Measurements from ENCODE around the gene PTPN6.

Gene PTPN6

DNA sequence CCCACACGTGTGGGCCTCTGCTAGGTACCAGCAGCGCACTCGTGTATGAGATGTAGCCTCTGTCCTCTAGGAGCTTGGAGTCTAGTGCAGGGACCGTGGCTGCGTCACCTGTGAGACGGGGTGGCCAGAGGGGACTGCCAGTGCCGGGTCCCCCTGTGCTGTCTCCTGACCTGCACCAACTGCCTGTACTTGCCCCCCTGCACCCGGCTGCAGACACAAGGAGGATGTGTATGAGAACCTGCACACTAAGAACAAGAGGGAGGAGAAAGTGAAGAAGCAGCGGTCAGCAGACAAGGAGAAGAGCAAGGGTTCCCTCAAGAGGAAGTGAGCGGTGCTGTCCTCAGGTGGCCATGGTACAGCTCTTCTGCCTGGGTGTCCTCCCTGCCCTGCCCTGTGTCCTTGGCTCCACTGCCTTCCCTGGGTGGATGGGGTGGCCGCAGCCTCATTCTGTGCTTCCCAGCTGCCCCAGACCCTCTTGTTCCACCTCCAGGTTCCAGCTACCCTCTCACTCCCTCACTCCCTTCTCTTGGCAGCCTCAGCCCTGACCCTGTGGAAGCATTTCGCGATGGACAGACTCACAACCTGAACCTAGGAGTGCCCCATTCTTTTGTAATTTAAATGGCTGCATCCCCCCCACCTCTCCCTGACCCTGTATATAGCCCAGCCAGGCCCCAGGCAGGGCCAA is 9.6 kb downstream of the PTPN6 start:
- peak overlapping the region; percentile 66 for H3K27ac Mint-ChIP-seq
- TF ChIP-seq, protein P1, sequence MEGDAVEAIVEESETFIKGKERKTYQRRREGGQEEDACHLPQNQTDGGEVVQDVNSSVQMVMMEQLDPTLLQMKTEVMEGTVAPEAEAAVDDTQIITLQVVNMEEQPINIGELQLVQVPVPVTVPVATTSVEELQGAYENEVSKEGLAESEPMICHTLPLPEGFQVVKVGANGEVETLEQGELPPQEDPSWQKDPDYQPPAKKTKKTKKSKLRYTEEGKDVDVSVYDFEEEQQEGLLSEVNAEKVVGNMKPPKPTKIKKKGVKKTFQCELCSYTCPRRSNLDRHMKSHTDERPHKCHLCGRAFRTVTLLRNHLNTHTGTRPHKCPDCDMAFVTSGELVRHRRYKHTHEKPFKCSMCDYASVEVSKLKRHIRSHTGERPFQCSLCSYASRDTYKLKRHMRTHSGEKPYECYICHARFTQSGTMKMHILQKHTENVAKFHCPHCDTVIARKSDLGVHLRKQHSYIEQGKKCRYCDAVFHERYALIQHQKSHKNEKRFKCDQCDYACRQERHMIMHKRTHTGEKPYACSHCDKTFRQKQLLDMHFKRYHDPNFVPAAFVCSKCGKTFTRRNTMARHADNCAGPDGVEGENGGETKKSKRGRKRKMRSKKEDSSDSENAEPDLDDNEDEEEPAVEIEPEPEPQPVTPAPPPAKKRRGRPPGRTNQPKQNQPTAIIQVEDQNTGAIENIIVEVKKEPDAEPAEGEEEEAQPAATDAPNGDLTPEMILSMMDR (IDR thresholded peaks at IDR 0.05) = no peak
- H3K4me1 Mint-ChIP-seq = peaks cover 65% of the 10 kb centered on the region
- no peak overlapping the region for H3K4me3 Mint-ChIP-seq
- no peaks in the 10 kb centered on the region for H3K9me3 Mint-ChIP-seq
- H3K27me3 Mint-ChIP-seq (ENCODE audit: low read depth, poor library complexity) = peaks cover 2% of the 10 kb centered on the region
- no peak for DNase-seq
- peaks cover 7% of the 10 kb centered on the region for H3K36me3 Mint-ChIP-seq (ENCODE audit: low read depth)

DNA sequence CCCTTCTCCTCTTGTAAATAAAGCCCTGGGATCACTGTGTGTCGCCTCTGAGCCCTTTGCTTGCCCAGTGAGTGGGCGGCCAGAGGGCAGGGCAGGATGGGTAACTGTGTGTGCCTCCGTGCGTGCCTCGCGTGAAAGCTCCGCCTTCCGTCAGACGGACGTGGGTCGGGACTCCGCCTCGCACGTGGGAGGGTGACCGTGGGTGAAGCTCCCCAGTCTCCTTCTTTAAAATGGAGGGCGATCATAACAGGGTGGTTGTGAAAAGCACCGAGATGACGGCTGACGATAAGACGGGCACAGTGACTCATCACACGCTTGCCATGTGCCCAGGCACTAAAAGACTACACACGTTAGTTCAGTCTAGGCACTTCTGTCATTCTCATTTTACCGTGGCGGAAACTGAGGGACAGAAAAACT is 10.1 kb downstream of the PTPN6 start:
- TF ChIP-seq, protein P1 (IDR thresholded peaks at IDR 0.05) = no peak
- H3K27ac Mint-ChIP-seq = peak overlapping the region; percentile 45
- no peak for DNase-seq
- peak overlapping the region; percentile 77 for H3K4me3 Mint-ChIP-seq
- no peaks in the 10 kb centered on the region for H3K9me3 Mint-ChIP-seq
- peaks cover 2% of the 10 kb centered on the region for H3K27me3 Mint-ChIP-seq (ENCODE audit: low read depth, poor library complexity)
- H3K36me3 Mint-ChIP-seq (ENCODE audit: low read depth) = peaks cover 13% of the 10 kb centered on the region
- peaks cover 60% of the 10 kb centered on the region for H3K4me1 Mint-ChIP-seq

DNA sequence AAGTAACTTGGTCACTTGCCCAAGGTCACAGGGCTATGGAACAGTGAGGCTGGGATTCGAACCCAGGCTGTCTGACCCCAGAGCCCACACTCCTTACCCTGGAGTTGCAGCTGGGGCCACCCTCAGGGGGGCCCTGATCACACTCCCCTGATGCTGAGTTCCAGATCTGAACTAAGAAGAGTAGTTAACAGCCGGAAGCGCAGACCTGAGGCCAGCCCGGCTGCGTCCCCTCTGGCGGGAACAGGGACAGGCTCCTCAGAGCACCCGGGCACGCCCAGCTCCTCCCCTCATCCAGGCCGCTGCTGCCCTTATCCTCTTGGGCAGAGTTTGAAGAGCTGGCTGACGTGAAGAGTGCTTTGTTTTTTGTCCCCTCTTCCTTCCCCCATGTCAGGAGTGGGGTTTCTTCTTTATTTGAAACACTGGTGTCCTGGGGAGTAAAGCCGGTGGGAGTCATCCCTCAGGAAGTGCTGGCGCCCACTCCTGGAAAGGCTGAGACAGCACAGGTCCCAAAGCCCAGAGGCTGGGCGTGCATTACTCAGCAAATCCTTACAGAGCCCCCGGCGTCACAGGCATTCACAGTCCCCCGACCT is 10.6 kb downstream of the PTPN6 start:
- Mint-ChIP-seq H3K4me1 (peaks cover 55% of the 10 kb centered on the region), H3K27ac (peak overlapping the region; percentile 98), H3K9me3 (no peaks in the 10 kb centered on the region), H3K27me3 (ENCODE audit: low read depth, poor library complexity) (peaks cover 2% of the 10 kb centered on the region), H3K36me3 (ENCODE audit: low read depth) (peaks cover 17% of the 10 kb centered on the region), H3K4me3 (peak overlapping the region; percentile 77)
- TF ChIP-seq, protein P1 (IDR thresholded peaks at IDR 0.05) = peak; percentile 52
- DNase-seq = peak; percentile 66

DNA sequence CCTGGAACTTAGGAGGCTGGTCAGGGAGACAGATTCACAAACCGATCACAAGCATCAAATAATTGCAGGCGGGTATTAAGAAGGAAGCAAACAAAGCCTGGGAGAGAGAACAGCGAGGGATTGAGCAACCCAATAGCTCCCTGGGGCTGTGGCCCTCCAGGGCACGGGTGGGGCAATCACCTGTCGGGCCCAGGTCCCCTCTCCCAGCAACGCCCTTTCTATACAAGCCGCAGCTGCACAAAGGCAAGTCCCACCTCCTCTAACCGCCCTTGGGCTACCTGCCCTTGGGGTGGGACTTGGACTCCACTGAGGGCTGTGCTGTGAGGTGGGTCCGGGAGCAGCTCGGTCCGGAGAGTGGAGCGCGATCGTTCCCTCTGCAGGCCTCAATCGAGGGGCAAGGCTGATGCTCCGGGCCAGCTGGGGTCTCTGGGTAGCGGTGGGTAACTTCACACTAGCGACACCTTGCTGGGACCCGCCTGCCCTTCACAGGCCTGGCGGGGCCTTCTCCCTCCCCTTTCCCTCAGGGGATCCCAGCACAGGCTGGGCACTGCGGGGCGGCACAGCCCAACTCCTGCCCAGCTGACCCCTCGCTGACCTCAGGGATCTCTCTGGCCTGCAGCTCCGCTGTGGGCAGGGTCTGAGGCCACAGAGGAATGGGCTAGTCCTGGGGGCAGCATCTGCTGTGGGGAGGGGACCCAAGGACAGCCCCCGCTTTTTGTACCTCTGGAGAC is 11.3 kb downstream of the PTPN6 start:
- Mint-ChIP-seq H3K27ac (peak overlapping the region; percentile 98), H3K27me3 (ENCODE audit: low read depth, poor library complexity) (peaks cover 2% of the 10 kb centered on the region), H3K4me3 (peak overlapping the region; percentile 77), H3K36me3 (ENCODE audit: low read depth) (peaks cover 21% of the 10 kb centered on the region), H3K4me1 (peaks cover 49% of the 10 kb centered on the region), H3K9me3 (no peaks in the 10 kb centered on the region)
- no peak for DNase-seq
- TF ChIP-seq, protein P1 (IDR thresholded peaks at IDR 0.05) = no peak

DNA sequence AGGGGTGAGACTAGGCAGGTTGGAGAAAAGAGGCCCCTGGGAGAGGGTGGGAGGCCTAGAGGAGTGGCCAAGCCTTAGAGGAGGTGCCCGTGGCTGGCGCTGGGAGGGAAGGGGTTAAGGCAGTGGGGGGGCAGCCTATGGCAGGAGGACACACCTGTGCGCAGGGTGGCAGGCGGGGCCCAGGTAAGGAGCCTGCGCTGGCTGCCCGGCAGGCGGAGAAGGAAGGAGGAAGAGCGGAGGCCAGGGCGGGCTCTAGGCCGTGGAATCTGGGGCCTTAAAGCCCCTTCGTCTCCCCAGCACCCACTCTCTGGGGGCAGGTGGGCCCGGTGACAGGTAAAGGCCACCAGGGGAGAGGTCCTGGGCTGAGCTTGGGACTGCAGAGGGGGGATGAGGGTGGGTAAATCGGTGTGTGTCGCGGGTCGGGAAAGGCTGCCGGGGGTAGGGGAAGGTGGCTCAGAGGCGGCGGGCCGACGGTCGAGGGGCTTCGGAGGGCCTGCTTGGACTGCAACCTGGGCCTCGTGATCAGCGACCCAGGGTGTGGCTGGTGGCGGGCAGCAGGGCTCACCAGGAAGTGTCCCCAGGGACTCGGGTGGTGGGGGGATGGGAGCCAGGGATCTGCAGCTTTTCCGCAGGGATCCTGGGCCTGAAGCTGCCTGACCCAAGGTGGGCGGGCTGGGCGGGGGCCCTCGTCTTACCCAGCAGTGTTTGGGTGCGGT is 12.0 kb downstream of the PTPN6 start:
- Mint-ChIP-seq H3K4me1 (peaks cover 49% of the 10 kb centered on the region), H3K27ac (no peak overlapping the region), H3K9me3 (no peaks in the 10 kb centered on the region), H3K4me3 (no peak overlapping the region), H3K36me3 (ENCODE audit: low read depth) (peaks cover 28% of the 10 kb centered on the region), H3K27me3 (ENCODE audit: low read depth, poor library complexity) (no peaks in the 10 kb centered on the region)
- DNase-seq = no peak
- TF ChIP-seq, protein P1 (IDR thresholded peaks at IDR 0.05) = no peak
